ENCODE measurements around the gene BMPR2.
A peak's percentile ranks its signal among the peaks of the same experiment; 100 is the strongest.

Gene BMPR2

GRCh38 chr2:202377207-202377761 is 1.2 kb downstream of the BMPR2 start:
- H3F3A ChIP-seq (ENCODE audit: control insufficient read depth, insufficient read depth), result peaks cover 24% of the 10 kb centered on the region
- H4K20me1 ChIP-seq (ENCODE audit: control insufficient read depth, insufficient read depth, low read depth, low read length), result no peaks in the 10 kb centered on the region
- H3K4me3 ChIP-seq (ENCODE audit: low read length), result peak overlapping the region; percentile 88
- TF ChIP-seq EZH2phosphoT487 (IDR thresholded peaks at IDR 0.05; ENCODE audit: borderline replicate concordance, low read length) (no peak), CTCF (IDR thresholded peaks at IDR 0.05; ENCODE audit: low read depth, low read length, poor library complexity, severe bottlenecking) (no peak)
- no peaks in the 10 kb centered on the region for H3K27me3 ChIP-seq (ENCODE audit: control insufficient read depth, low read length)
- H3K36me3 ChIP-seq (ENCODE audit: control insufficient read depth, low read length), result peaks cover 7% of the 10 kb centered on the region; the same call in 1 of the 2 replicates
- H3K9me3 ChIP-seq (ENCODE audit: control insufficient read depth, insufficient read depth, low read length), result no peaks in the 10 kb centered on the region
- H3K9me2 ChIP-seq (replicated peaks; ENCODE audit: control insufficient read depth, low read length), result no peaks in the 10 kb centered on the region
- peak overlapping the region; percentile 90 for H3K4me2 ChIP-seq (ENCODE audit: low read length)
- peaks cover 29% of the 10 kb centered on the region for H3K4me1 ChIP-seq (ENCODE audit: control insufficient read depth, low read length)
- peak overlapping the region; percentile 53 for H3K27ac ChIP-seq (ENCODE audit: low read depth, low read length)
- H3K79me2 ChIP-seq (ENCODE audit: control insufficient read depth, low read length), result peaks cover 63% of the 10 kb centered on the region

- peak overlapping the region; percentile 90 for H3K4me2 ChIP-seq (ENCODE audit: low read length)
- peak overlapping the region; percentile 53; the same call in 1 of the 2 replicates for H3K27ac ChIP-seq (ENCODE audit: low read depth, low read length)
- peak overlapping the region; percentile 88 for H3K4me3 ChIP-seq (ENCODE audit: low read length)
- peaks cover 23% of the 10 kb centered on the region for H3F3A ChIP-seq (ENCODE audit: control insufficient read depth, insufficient read depth)
- no peaks in the 10 kb centered on the region for H3K9me3 ChIP-seq (ENCODE audit: control insufficient read depth, insufficient read depth, low read length)
- TF ChIP-seq CTCF (IDR thresholded peaks at IDR 0.05; ENCODE audit: low read depth, low read length, poor library complexity, severe bottlenecking), result no peak
- no peak for TF ChIP-seq EZH2phosphoT487 (IDR thresholded peaks at IDR 0.05; ENCODE audit: borderline replicate concordance, low read length)
- H3K9me2 ChIP-seq (replicated peaks; ENCODE audit: control insufficient read depth, low read length), result no peaks in the 10 kb centered on the region
- peaks cover 70% of the 10 kb centered on the region for H3K79me2 ChIP-seq (ENCODE audit: control insufficient read depth, low read length)
- H4K20me1 ChIP-seq (ENCODE audit: control insufficient read depth, insufficient read depth, low read depth, low read length), result no peaks in the 10 kb centered on the region
- H3K27me3 ChIP-seq (ENCODE audit: control insufficient read depth, low read length), result no peaks in the 10 kb centered on the region
- H3K36me3 ChIP-seq (ENCODE audit: control insufficient read depth, low read length), result peaks cover 7% of the 10 kb centered on the region; the same call in 1 of the 2 replicates
- H3K4me1 ChIP-seq (ENCODE audit: control insufficient read depth, low read length), result peaks cover 29% of the 10 kb centered on the region
These were observed 1.9 kb downstream of the BMPR2 start for GRCh38 chr2:202378001-202378400.

GRCh38 chr2:202378662-202379358 is 2.7 kb downstream of the BMPR2 start:
- H3K36me3 ChIP-seq (ENCODE audit: control insufficient read depth, low read length), result peaks cover 7% of the 10 kb centered on the region; the same call in 1 of the 2 replicates
- peaks cover 29% of the 10 kb centered on the region for H3K4me1 ChIP-seq (ENCODE audit: control insufficient read depth, low read length)
- H3K27me3 ChIP-seq (ENCODE audit: control insufficient read depth, low read length), result no peaks in the 10 kb centered on the region
- H3K79me2 ChIP-seq (ENCODE audit: control insufficient read depth, low read length), result peaks cover 74% of the 10 kb centered on the region
- no peak for TF ChIP-seq CTCF (IDR thresholded peaks at IDR 0.05; ENCODE audit: low read depth, low read length, poor library complexity, severe bottlenecking)
- no peak for TF ChIP-seq EZH2phosphoT487 (IDR thresholded peaks at IDR 0.05; ENCODE audit: borderline replicate concordance, low read length)
- peak overlapping the region; percentile 90 for H3K4me2 ChIP-seq (ENCODE audit: low read length)
- H4K20me1 ChIP-seq (ENCODE audit: control insufficient read depth, insufficient read depth, low read depth, low read length), result no peaks in the 10 kb centered on the region
- peak overlapping the region; percentile 61 for H3K27ac ChIP-seq (ENCODE audit: low read depth, low read length)
- H3F3A ChIP-seq (ENCODE audit: control insufficient read depth, insufficient read depth), result peaks cover 23% of the 10 kb centered on the region
- no peaks in the 10 kb centered on the region for H3K9me2 ChIP-seq (replicated peaks; ENCODE audit: control insufficient read depth, low read length)
- H3K9me3 ChIP-seq (ENCODE audit: control insufficient read depth, insufficient read depth, low read length), result no peaks in the 10 kb centered on the region
- peak overlapping the region; percentile 88 for H3K4me3 ChIP-seq (ENCODE audit: low read length)

Measured in DOHH2 (cell line).